HG03439 (cell line): Measurements from ENCODE around the gene NTRK3.

Experiments
- ATAC-seq: cut with Tn5 transposase; IDR thresholded peaks from one replicate; pipeline ENCODE4 v1.9.1; 2021; ENCODE audit warnings: mild to moderate bottlenecking, moderate library complexity; ENCODE audit not compliant: unreplicated experiment

The NTRK3 gene

GRCh38 chr15:87952736-87953287 is 303.7 kb downstream of the NTRK3 start:
- ATAC-seq: no peak

- ATAC-seq: no peak
These were observed 306.8 kb downstream of the NTRK3 start for GRCh38 chr15:87949575-87950223.

GRCh38 chr15:87949151-87949574 is 307.4 kb downstream of the NTRK3 start:
- no peak for ATAC-seq

GRCh38 chr15:87947560-87947959 is 309.0 kb downstream of the NTRK3 start:
- ATAC-seq: no peak

GRCh38 chr15:87945246-87945645 is 311.3 kb downstream of the NTRK3 start:
- ATAC-seq: no peak

- ATAC-seq: no peak
These were observed 311.8 kb downstream of the NTRK3 start for GRCh38 chr15:87944691-87945090.

GRCh38 chr15:87944050-87944449 is 312.5 kb downstream of the NTRK3 start:
- ATAC-seq: no peak

GRCh38 chr15:87943626-87944025 is 312.9 kb downstream of the NTRK3 start:
- ATAC-seq: no peak

GRCh38 chr15:87942316-87942715 is 314.2 kb downstream of the NTRK3 start:
- no peak for ATAC-seq

GRCh38 chr15:87941606-87942005 is 314.9 kb downstream of the NTRK3 start:
- no peak for ATAC-seq

GRCh38 chr15:87940768-87941167 is 315.8 kb downstream of the NTRK3 start:
- no peak for ATAC-seq

GRCh38 chr15:87939848-87940457 is 316.6 kb downstream of the NTRK3 start:
- no peak for ATAC-seq

- no peak for ATAC-seq
These were observed 318.5 kb downstream of the NTRK3 start for GRCh38 chr15:87938031-87938430.

- no peak for ATAC-seq
These were observed 321.0 kb downstream of the NTRK3 start for GRCh38 chr15:87935583-87935982.

GRCh38 chr15:87931584-87931983 is 325.0 kb downstream of the NTRK3 start:
- no peak for ATAC-seq

GRCh38 chr15:87930457-87930856 is 326.1 kb downstream of the NTRK3 start:
- ATAC-seq: no peak

- ATAC-seq: no peak
These were observed 326.7 kb downstream of the NTRK3 start for GRCh38 chr15:87929841-87930240.

- no peak for ATAC-seq
These were observed 332.1 kb downstream of the NTRK3 start for GRCh38 chr15:87924433-87924832.

GRCh38 chr15:87919064-87919463 is 337.5 kb downstream of the NTRK3 start:
- no peak for ATAC-seq

GRCh38 chr15:87917480-87917879 is 339.1 kb downstream of the NTRK3 start:
- no peak for ATAC-seq

- ATAC-seq: no peak
These were observed 340.3 kb downstream of the NTRK3 start for GRCh38 chr15:87916208-87916607.

GRCh38 chr15:87910301-87910700 is 346.2 kb downstream of the NTRK3 start:
- ATAC-seq: no peak
